Body of pancreas (tissue), 4 donors: Measurements from ENCODE around the gene SLC22A17. TPM values are rescaled to one million over a fixed set of nuclear protein-coding genes. Genes with fewer than 3 reads are reported as not detected.

ENCODE experiments used
- ATAC-seq: fragments of 150-250 bp; one replicate; pipeline ENCODE4 v1.9.1; 2016
- DNase-seq, 4 donors: peaks; one replicate each; pipeline ENCODE4 v3.0.0-alpha.2; 2019
- H3K27ac ChIP-seq, 4 donors: fragments of 200-600 bp; sonication (generic); 1 replicate in 3 of 4; 2 replicates in 1 of 4; pipeline versions ENCODE4 v1.5.1 to v1.6.1; 2016 to 2019; ENCODE audit warnings: mild to moderate bottlenecking in 1 of 4, mixed read lengths in 1 of 4, moderate library complexity in 1 of 4
- H3K27me3 ChIP-seq, 2 donors: fragments of 200-600 bp; sonication (generic); one replicate each; pipeline ENCODE4 v1.6.0; 2016; ENCODE audit warnings: mild to moderate bottlenecking in 1 of 2
- H3K36me3 ChIP-seq, 2 donors: fragments of 200-600 bp; sonication (generic); replicated peaks in 1 of 2; 2 replicates each; pipeline ENCODE4 v1.5.1; 2016; ENCODE audit warnings: low read depth in 2 of 2; ENCODE audit not compliant: insufficient read depth in 1 of 2
- H3K4me1 ChIP-seq: fragments of 200-600 bp; sonication (generic); one replicate; pipeline ENCODE4 v1.6.0; 2016
- H3K4me3 ChIP-seq, 2 donors: fragments of 200-600 bp; sonication (generic); 1 replicate in 1 of 2; 2 replicates in 1 of 2; pipeline ENCODE4 v1.5.1; 2016 to 2019
- H3K9me3 ChIP-seq, 3 donors: fragments of 200-600 bp; sonication (generic); 1 replicate in 2 of 3; 2 replicates in 1 of 3; pipeline ENCODE4 v1.5.1; 2016
- POLR2A ChIP-seq, 3 donors: fragments of 450-650 bp; IDR thresholded peaks; one replicate each; pipeline ENCODE4 v1.6.1; 2016; ENCODE audit warnings: antibody characterized with exemption in 3 of 3, mild to moderate bottlenecking in 2 of 3
- WGBS, 2 donors: methylation state at CpG; one replicate each; pipeline ENCODE4 v1.1.5; 2017; 5-methylcytosine and 5-hydroxymethylcytosine counted together
- intact Hi-C: fragments of 100-400 bp; cut with DNase I; formaldehyde crosslinking; loops from one replicate; pipeline ENCODE4 v1.15.1; 2023
- total RNA-seq, 2 donors: library from RNA; depleted of rRNA; stranded (reverse); fragments of >200 nt; gene quantifications; one replicate each; pipeline ENCODE4 v1.1.0, GENCODE V29; 2016
- TF ChIP-seq, protein P1 (sequence below), 7 experiments: fragments of 450-650 bp in 4 of 7; fragments of 200-600 bp in 3 of 7; sonication (generic) in 3 of 7; IDR thresholded peaks; one replicate each; pipeline ENCODE4 v1.5.1; 2016 to 2019; ENCODE audit warnings: antibody characterized with exemption in 7 of 7

Gene SLC22A17
- total RNA-seq, 2 donors from 2014 or later = 20.8 to 36.6 TPM

DNA sequence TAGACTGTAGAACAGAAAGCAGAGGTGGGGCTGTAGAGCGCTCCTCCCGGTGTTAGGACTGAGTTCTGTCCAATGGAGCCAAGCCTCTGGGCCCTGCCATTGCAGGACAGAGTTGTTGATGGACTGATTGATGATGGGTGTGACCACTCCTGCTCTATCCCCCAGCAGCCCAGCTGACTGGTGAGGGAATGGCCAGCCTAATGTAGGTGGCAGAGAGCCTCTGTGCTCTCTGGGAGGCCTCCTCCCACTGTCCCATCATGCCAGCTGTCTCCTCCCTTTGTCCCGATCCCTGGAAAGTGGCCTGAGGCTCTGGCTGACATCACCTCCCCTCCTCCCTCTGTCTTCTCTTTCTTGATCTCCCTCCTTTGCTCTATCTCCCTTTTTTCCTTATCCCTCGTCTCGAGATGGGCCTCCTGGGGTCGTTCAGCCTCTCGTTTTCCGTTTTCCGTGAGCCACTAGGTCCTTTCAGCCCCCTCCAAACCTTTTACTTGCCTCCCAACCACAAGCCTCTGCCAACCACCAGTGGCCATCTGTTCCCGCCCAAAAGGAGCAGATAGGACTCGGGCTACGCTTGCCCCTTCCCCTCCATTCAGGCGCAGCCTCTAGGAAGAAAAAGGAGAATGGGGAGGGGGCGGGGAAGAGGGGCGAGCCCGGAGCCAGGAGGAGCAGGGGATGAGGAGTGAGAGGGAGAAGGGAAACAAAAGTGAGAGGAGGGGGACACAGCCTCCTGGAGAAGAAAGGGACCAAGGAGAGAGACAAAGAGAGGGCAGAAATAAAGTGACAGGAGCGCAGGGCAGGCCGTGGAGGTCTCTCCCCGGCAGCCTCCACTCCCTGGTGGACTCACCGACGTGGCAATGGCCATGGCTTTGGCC, 11.7 kb upstream of the SLC22A17 start:
- no peak for DNase-seq
- H3K27ac ChIP-seq = peak overlapping the region in 2 of 4 donors; percentile 14 to 45
- 51 to 55% methylated on average over 20 to 21 of the region's 21 CpGs for WGBS, 2 donors
- ATAC-seq = no peak
- H3K9me3 ChIP-seq = no peaks in the 10 kb centered on the region
- H3K36me3 ChIP-seq = no peaks in the 10 kb centered on the region
- intact Hi-C loops = no loop called here
- peaks cover 0 to 20% of the 10 kb centered on the region in 2 donors for H3K27me3 ChIP-seq
- no peak overlapping the region for H3K4me3 ChIP-seq
- TF ChIP-seq, protein P1, sequence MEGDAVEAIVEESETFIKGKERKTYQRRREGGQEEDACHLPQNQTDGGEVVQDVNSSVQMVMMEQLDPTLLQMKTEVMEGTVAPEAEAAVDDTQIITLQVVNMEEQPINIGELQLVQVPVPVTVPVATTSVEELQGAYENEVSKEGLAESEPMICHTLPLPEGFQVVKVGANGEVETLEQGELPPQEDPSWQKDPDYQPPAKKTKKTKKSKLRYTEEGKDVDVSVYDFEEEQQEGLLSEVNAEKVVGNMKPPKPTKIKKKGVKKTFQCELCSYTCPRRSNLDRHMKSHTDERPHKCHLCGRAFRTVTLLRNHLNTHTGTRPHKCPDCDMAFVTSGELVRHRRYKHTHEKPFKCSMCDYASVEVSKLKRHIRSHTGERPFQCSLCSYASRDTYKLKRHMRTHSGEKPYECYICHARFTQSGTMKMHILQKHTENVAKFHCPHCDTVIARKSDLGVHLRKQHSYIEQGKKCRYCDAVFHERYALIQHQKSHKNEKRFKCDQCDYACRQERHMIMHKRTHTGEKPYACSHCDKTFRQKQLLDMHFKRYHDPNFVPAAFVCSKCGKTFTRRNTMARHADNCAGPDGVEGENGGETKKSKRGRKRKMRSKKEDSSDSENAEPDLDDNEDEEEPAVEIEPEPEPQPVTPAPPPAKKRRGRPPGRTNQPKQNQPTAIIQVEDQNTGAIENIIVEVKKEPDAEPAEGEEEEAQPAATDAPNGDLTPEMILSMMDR (IDR thresholded peaks at IDR 0.05) = no peak
- TF ChIP-seq POLR2A (IDR thresholded peaks at IDR 0.05) = no peak
- peaks cover 11% of the 10 kb centered on the region for H3K4me1 ChIP-seq

DNA sequence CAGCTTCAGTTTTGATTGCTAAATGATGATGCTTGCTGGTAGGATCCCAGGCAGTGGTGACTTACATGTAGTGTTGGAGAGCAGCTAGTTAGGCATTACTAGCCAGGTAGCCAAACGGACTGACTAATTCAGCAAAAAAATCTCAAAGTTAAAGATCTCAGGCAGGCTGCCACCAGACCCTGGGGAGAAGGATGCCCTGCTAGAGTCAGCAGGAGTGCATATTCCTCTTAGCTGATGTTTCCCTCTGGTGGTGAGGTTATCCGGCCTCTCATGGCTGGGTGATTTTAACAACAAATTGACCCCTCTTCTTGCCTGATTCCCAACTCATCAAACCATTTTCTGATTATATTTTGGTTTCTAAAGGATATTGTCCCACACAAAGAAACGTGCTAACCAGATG, 9.5 kb upstream of the SLC22A17 start:
- 52 to 56% methylated on average over 3 of the region's 3 CpGs for WGBS, 2 donors
- no peak for DNase-seq
- peaks cover 11% of the 10 kb centered on the region for H3K4me1 ChIP-seq
- H3K9me3 ChIP-seq = no peaks in the 10 kb centered on the region
- H3K36me3 ChIP-seq = no peaks in the 10 kb centered on the region
- peaks cover 0 to 20% of the 10 kb centered on the region in 2 donors for H3K27me3 ChIP-seq
- intact Hi-C loops = no loop called here
- H3K27ac ChIP-seq = no peak overlapping the region
- TF ChIP-seq, protein P1 (IDR thresholded peaks at IDR 0.05) = no peak
- TF ChIP-seq POLR2A (IDR thresholded peaks at IDR 0.05) = no peak
- ATAC-seq = no peak
- H3K4me3 ChIP-seq = no peak overlapping the region

DNA sequence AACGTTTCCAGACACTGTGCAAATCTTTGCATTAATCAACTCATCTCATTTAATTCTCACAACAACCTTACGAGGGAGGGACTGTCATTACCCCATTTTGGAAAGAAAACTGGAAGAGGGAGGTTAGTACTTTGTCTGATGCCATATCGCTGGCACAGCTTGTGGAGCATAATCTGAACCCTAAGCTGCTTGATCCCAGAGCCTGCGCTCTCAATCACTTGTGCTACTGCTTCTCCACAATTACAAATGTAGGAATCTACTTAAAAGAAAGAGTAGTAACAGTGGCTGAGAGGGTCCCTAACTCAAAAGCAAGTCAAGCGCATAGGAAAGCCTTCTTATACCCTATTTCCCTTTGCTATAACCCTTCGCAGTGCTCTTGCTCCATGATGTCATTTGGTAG, 9.1 kb upstream of the SLC22A17 start:
- ATAC-seq (no peak), DNase-seq (no peak)
- no peak for TF ChIP-seq POLR2A (IDR thresholded peaks at IDR 0.05)
- TF ChIP-seq, protein P1 (IDR thresholded peaks at IDR 0.05) = no peak
- Histone ChIP-seq H3K4me1 (peaks cover 11% of the 10 kb centered on the region), H3K36me3 (no peaks in the 10 kb centered on the region), H3K27me3 (peaks cover 0 to 20% of the 10 kb centered on the region in 2 donors), H3K27ac (no peak overlapping the region), H3K4me3 (no peak overlapping the region), H3K9me3 (no peaks in the 10 kb centered on the region)
- intact Hi-C loops = no loop called here
- 68 to 80% methylated on average over 6 of the region's 6 CpGs for WGBS, 2 donors

DNA sequence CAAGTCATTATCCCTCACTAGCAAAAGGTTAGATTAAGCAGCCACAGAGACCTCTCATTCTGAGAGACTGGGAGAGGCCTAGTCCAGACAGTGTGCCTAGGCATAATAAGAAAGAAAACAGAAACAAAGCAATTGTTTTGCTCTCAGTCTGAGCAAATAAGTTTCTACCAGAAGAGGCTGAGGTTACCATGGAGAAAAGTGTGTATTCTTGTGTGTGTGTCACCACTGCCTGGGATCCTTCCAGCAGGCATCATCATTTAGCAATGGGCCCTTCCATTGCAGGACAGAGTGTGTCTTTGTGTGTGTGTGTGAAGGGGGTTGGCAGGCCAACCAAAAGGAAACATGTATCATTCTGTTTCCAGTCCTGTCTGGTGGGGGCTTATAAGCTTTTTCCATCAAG, 8.6 kb upstream of the SLC22A17 start:
- DNase-seq = no peak
- Histone ChIP-seq H3K27ac (no peak overlapping the region), H3K9me3 (no peaks in the 10 kb centered on the region), H3K36me3 (no peaks in the 10 kb centered on the region), H3K4me3 (no peak overlapping the region), H3K27me3 (peaks cover 0 to 20% of the 10 kb centered on the region in 2 donors), H3K4me1 (peaks cover 11% of the 10 kb centered on the region)
- ATAC-seq = no peak
- intact Hi-C loops = no loop called here
- TF ChIP-seq POLR2A (IDR thresholded peaks at IDR 0.05) = no peak
- TF ChIP-seq, protein P1 (IDR thresholded peaks at IDR 0.05) = no peak

DNA sequence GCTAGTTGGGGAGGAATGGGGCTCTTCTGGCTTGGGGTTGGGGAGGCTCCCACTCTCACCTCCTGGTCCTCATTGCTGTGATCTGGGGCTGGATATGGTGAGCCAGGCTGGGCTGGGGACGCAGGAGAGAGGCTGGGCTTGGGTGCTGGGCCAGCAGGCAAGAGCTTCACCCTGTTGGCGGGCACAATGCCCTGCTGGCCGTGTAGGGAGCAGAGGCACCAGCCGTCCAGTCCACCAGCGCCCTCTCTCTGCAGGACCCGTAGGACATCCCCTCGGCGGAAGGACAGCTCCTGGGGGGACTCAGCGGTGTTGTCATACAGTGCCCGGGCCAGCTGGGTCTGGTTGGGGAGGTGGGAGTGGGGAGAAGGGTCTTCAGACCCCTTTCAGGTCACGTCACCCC, 7.8 kb upstream of the SLC22A17 start:
- H3K27ac ChIP-seq = no peak overlapping the region
- peaks cover 0 to 14% of the 10 kb centered on the region in 2 donors for H3K27me3 ChIP-seq
- no peak for ATAC-seq
- H3K9me3 ChIP-seq = no peaks in the 10 kb centered on the region
- H3K4me1 ChIP-seq = peaks cover 8% of the 10 kb centered on the region
- WGBS, 2 donors = 75 to 80% methylated on average over 2 to 9 of the region's 11 CpGs
- peak in 1 of 4 donors; percentile 21 for DNase-seq
- no peak overlapping the region for H3K4me3 ChIP-seq
- intact Hi-C loops = no loop called here
- no peaks in the 10 kb centered on the region for H3K36me3 ChIP-seq
- TF ChIP-seq POLR2A (IDR thresholded peaks at IDR 0.05) = no peak
- TF ChIP-seq, protein P1 (IDR thresholded peaks at IDR 0.05) = peak in 1 of 7 experiments; percentile 35
